ENCODE data around the gene NR5A2.

DNA sequence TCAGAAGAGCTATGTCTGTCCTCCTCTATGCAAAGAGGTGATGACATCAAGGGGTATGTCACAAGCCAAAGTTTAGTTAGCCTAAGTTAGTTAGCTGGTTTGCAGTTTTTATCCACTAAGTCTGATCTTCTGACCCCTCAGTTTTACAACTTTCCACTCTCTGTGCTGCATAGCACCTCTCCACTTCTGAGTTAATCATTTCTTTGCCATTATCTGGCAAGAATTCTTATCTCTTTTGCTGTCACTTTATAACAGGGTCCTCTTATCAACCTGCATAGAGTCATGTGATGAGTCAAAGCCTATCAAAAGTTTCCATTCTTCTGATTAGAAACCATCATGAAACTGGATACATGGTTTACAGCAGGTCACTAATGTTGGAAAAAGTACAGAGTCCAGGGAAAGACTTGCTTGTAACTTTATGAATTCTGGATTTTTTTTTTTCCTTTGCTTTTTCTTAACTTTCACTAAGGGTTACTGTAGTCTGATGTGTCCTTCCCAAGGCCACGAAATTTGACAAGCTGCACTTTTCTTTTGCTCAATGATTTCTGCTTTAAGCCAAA lies at the start of gene NR5A2:
- TF ChIP-seq, protein P1, sequence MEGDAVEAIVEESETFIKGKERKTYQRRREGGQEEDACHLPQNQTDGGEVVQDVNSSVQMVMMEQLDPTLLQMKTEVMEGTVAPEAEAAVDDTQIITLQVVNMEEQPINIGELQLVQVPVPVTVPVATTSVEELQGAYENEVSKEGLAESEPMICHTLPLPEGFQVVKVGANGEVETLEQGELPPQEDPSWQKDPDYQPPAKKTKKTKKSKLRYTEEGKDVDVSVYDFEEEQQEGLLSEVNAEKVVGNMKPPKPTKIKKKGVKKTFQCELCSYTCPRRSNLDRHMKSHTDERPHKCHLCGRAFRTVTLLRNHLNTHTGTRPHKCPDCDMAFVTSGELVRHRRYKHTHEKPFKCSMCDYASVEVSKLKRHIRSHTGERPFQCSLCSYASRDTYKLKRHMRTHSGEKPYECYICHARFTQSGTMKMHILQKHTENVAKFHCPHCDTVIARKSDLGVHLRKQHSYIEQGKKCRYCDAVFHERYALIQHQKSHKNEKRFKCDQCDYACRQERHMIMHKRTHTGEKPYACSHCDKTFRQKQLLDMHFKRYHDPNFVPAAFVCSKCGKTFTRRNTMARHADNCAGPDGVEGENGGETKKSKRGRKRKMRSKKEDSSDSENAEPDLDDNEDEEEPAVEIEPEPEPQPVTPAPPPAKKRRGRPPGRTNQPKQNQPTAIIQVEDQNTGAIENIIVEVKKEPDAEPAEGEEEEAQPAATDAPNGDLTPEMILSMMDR (IDR thresholded peaks at IDR 0.05; ENCODE audit: poor library complexity), result no peak
- no peak for TF ChIP-seq EZH2phosphoT487 (IDR thresholded peaks at IDR 0.05; ENCODE audit: low read depth, severe bottlenecking, unreplicated experiment)

All from hepatocyte (in vitro differentiated cells).